ENCODE measurements around the gene CD7. TPM values are rescaled to one million over a fixed set of nuclear protein-coding genes. Genes with fewer than 3 reads are reported as not detected.

Gene CD7
- total RNA-seq, 1 experiment from 2014 or later: not detected

- H3K9me3 Mint-ChIP-seq (ENCODE audit: low read depth, unreplicated experiment): no peaks in the 10 kb centered on the region
- peak; percentile 73 for TF ChIP-seq CTCF (IDR thresholded peaks at IDR 0.05; ENCODE audit: unreplicated experiment)
- H3K4me3 Mint-ChIP-seq (ENCODE audit: low read depth, unreplicated experiment): no peak overlapping the region
- CTCF ChIA-PET: interaction anchor here (1.1 to 1.2 kb wide), 3 partner anchors 8 to 19 kb away, joined by 3 to 4 read pairs (median 3); no protein-coding TSS in a partner anchor
- BruUV-seq (replicated peaks): no TSS peak
- H3K27me3 Mint-ChIP-seq (ENCODE audit: unreplicated experiment): peaks cover 7% of the 10 kb centered on the region
- H3K4me1 Mint-ChIP-seq (ENCODE audit: low read depth, unreplicated experiment): peaks cover 45% of the 10 kb centered on the region
- intact Hi-C loops (cut with micrococcal nuclease; ENCODE audit: unreplicated experiment): no loop called here
- DNase-seq: peak; percentile 80
- H3K27ac Mint-ChIP-seq (ENCODE audit: unreplicated experiment): no peak overlapping the region
- H3K36me3 Mint-ChIP-seq (ENCODE audit: insufficient read depth, unreplicated experiment): peaks cover 33% of the 10 kb centered on the region
Measured at GRCh38 chr17:82300707-82301270, 16.6 kb downstream of the CD7 start.

- peak overlapping the region; percentile 26 for H3K4me3 Mint-ChIP-seq (ENCODE audit: low read depth, unreplicated experiment)
- no peak for TF ChIP-seq CTCF (IDR thresholded peaks at IDR 0.05; ENCODE audit: unreplicated experiment)
- H3K27ac Mint-ChIP-seq (ENCODE audit: unreplicated experiment): peak overlapping the region; percentile 45
- CTCF ChIA-PET: interaction anchor here (1.2 kb wide), 2 partner anchors 9 to 18 kb away, joined by 3 to 4 read pairs; no protein-coding TSS in a partner anchor
- no peak for DNase-seq
- intact Hi-C loops (cut with micrococcal nuclease; ENCODE audit: unreplicated experiment): no loop called here
- H3K27me3 Mint-ChIP-seq (ENCODE audit: unreplicated experiment): peaks cover 7% of the 10 kb centered on the region
- H3K36me3 Mint-ChIP-seq (ENCODE audit: insufficient read depth, unreplicated experiment): peaks cover 36% of the 10 kb centered on the region
- BruUV-seq (replicated peaks): no TSS peak
- no peaks in the 10 kb centered on the region for H3K9me3 Mint-ChIP-seq (ENCODE audit: low read depth, unreplicated experiment)
- H3K4me1 Mint-ChIP-seq (ENCODE audit: low read depth, unreplicated experiment): peaks cover 51% of the 10 kb centered on the region
Measured at GRCh38 chr17:82300228-82300627, 17.2 kb downstream of the CD7 start.

DNA sequence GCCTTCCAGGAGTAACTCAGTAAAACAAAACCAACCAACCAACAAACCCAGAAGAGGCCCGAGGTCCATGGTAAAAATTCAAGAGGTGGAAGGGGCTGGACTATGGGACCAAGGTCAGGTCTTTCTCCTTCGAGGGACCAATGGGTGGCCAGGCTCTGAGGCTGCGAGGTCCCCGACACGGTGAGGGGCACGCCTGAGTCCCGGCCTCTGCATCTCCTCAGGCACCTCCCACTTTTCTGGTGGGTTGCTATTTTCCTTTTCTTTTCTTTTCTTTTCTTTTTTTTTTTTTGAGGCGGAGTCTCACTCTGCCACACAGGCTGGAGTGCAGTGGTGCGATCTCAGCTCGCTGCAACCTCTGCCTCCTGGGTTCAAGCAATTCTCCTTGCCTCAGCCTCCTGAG lies 18.0 kb downstream of the CD7 start:
- Mint-ChIP-seq H3K9me3 (ENCODE audit: low read depth, unreplicated experiment) (no peaks in the 10 kb centered on the region), H3K4me3 (ENCODE audit: low read depth, unreplicated experiment) (peak overlapping the region; percentile 26), H3K4me1 (ENCODE audit: low read depth, unreplicated experiment) (peaks cover 59% of the 10 kb centered on the region)

More for the DNA sequence above, 18.0 kb downstream of the CD7 start:
- Mint-ChIP-seq H3K27ac (ENCODE audit: unreplicated experiment) (peak overlapping the region; percentile 45), H3K36me3 (ENCODE audit: insufficient read depth, unreplicated experiment) (peaks cover 36% of the 10 kb centered on the region), H3K27me3 (ENCODE audit: unreplicated experiment) (peaks cover 7% of the 10 kb centered on the region)
- TF ChIP-seq CTCF (IDR thresholded peaks at IDR 0.05; ENCODE audit: unreplicated experiment): no peak
- no peak for DNase-seq
- CTCF ChIA-PET: no interaction called here
- intact Hi-C loops (cut with micrococcal nuclease; ENCODE audit: unreplicated experiment): loop anchor here (5.0 to 10.0 kb wide), 2 partner anchors 38 to 55 kb away; no protein-coding TSS in a partner anchor
- no TSS peak for BruUV-seq (replicated peaks)

Measured in Calu3 (cell line).